ENCODE data around the gene GRM4.

GRM4 gene

DNA sequence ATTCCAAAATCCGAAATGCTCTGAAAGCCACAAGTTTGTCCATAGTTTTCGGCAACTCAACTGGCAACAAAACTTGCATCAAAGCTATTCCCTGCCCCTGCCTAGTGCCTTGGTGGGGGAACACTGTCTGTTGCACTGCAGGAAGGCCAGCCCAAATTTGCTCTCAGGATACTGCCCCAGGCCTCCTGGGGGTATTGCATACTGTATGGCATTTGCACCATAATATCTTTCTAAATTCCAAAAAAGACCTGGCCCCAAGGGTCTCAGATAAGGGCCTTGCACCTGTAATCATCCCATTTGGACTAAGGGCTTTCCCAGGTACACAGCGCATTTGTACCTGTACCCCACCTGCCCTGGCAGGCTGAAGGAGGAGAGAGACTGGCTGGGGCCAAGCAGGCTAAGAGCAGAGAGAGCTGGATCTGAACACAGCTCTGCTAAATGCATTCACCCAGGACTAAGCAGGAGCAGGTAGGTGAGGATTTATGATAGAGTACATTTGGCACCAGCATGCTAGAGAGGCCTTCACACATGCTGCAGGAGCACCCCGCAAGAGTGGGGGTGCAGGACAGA lies 4.0 kb upstream of the GRM4 start:
- Histone ChIP-seq H3K9ac (ENCODE audit: low read length) (no peak overlapping the region), H3K4me2 (ENCODE audit: low read depth, low read length, poor library complexity, severe bottlenecking) (no peak overlapping the region), H3K9me2 (replicated peaks; ENCODE audit: insufficient read depth, low read length) (no peaks in the 10 kb centered on the region), H4K20me1 (ENCODE audit: low read depth, low read length) (no peaks in the 10 kb centered on the region), H3K4me3 (ENCODE audit: insufficient read depth, low read length, poor library complexity, severe bottlenecking) (no peak overlapping the region), H2AFZ (ENCODE audit: low read depth, low read length, severe bottlenecking) (no peak overlapping the region), H3K9me3 (ENCODE audit: insufficient read depth, low read length) (no peaks in the 10 kb centered on the region), H3K27ac (ENCODE audit: low read depth, low read length) (no peak overlapping the region), H3K36me3 (ENCODE audit: low read length) (no peaks in the 10 kb centered on the region), H3F3A (ENCODE audit: insufficient read depth) (no peaks in the 10 kb centered on the region), H3K79me2 (ENCODE audit: insufficient read depth, low read length) (no peaks in the 10 kb centered on the region), H3K27me3 (ENCODE audit: low read length) (no peaks in the 10 kb centered on the region)
- TF ChIP-seq EZH2phosphoT487 (conservative IDR thresholded peaks at IDR 0.05; ENCODE audit: low read length), result no peak
- TF ChIP-seq, protein P1, sequence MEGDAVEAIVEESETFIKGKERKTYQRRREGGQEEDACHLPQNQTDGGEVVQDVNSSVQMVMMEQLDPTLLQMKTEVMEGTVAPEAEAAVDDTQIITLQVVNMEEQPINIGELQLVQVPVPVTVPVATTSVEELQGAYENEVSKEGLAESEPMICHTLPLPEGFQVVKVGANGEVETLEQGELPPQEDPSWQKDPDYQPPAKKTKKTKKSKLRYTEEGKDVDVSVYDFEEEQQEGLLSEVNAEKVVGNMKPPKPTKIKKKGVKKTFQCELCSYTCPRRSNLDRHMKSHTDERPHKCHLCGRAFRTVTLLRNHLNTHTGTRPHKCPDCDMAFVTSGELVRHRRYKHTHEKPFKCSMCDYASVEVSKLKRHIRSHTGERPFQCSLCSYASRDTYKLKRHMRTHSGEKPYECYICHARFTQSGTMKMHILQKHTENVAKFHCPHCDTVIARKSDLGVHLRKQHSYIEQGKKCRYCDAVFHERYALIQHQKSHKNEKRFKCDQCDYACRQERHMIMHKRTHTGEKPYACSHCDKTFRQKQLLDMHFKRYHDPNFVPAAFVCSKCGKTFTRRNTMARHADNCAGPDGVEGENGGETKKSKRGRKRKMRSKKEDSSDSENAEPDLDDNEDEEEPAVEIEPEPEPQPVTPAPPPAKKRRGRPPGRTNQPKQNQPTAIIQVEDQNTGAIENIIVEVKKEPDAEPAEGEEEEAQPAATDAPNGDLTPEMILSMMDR (IDR thresholded peaks at IDR 0.05; ENCODE audit: insufficient read depth, low read length, poor library complexity, severe bottlenecking), result no peak

DNA sequence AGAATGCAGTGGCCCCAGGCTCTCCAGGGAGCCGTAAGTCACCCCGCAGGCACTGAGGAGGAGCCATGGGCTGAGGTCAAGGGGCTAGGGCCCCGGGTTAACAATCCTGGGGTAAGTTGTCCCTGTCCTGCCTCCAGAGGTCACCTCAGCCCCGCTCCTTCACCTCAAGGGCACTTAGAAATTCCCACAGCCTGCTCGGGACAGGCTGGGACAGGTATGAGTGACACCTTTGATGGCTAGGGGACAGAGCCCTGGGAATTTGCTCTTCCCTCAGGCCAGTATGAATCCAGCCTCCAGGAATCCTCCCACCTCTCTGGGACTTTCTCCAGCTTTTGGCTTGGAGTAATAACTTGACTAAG lies 3.5 kb upstream of the GRM4 start:
- no peak overlapping the region for H3K4me3 ChIP-seq (ENCODE audit: insufficient read depth, low read length, poor library complexity, severe bottlenecking)
- H3K9ac ChIP-seq (ENCODE audit: low read length), result no peak overlapping the region
- no peaks in the 10 kb centered on the region for H4K20me1 ChIP-seq (ENCODE audit: low read depth, low read length)
- no peaks in the 10 kb centered on the region for H3K36me3 ChIP-seq (ENCODE audit: low read length)
- TF ChIP-seq, protein P1 (IDR thresholded peaks at IDR 0.05; ENCODE audit: insufficient read depth, low read length, poor library complexity, severe bottlenecking), result no peak
- TF ChIP-seq EZH2phosphoT487 (conservative IDR thresholded peaks at IDR 0.05; ENCODE audit: low read length), result no peak
- no peaks in the 10 kb centered on the region for H3K9me2 ChIP-seq (replicated peaks; ENCODE audit: insufficient read depth, low read length)
- no peaks in the 10 kb centered on the region for H3K9me3 ChIP-seq (ENCODE audit: insufficient read depth, low read length)
- no peaks in the 10 kb centered on the region for H3F3A ChIP-seq (ENCODE audit: insufficient read depth)
- no peak overlapping the region for H2AFZ ChIP-seq (ENCODE audit: low read depth, low read length, severe bottlenecking)
- H3K27me3 ChIP-seq (ENCODE audit: low read length), result no peaks in the 10 kb centered on the region
- no peak overlapping the region for H3K4me2 ChIP-seq (ENCODE audit: low read depth, low read length, poor library complexity, severe bottlenecking)
- no peaks in the 10 kb centered on the region for H3K79me2 ChIP-seq (ENCODE audit: insufficient read depth, low read length)
- H3K27ac ChIP-seq (ENCODE audit: low read depth, low read length), result no peak overlapping the region

DNA sequence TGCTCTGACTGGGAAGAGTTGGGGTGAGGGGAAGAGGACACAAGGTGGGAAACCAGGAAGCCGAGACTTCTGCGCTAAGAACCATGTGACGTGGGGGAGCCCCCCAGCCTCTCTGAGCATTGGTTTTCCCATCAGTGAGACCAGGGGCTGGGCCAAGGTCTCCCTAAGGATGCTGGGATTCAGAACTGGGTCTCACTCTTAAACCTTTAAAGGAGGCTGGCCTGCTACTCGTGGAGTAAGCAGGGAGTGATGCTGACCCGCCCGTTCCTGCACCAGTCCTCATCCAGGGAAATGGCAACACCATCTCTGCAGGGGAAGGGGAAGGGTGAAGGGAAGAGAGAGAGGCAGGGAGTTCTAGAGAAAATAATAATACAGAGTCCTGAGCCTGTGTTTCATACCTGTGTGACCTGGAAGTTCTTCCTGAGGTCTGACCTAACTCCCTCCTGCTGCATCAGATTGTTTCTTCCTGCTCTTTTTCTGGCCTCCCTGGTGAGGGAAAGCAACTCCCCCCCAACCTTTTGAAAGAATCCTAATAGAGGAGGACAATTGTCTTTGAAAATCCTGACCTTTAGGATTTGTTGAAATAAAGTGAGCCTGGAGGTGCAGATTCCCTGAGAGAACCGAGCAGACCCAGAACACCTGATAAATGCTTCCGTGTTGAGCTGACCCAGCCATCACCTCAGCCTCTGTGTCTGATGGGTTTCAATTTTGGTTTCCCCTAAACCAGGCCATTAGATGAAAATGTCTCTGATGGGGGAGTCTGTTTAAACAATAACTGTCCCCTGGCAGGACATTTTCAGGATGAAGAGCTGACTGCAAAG lies 3.0 kb upstream of the GRM4 start:
- no peaks in the 10 kb centered on the region for H3K36me3 ChIP-seq (ENCODE audit: low read length)
- no peak overlapping the region for H2AFZ ChIP-seq (ENCODE audit: low read depth, low read length, severe bottlenecking)
- no peaks in the 10 kb centered on the region for H3K9me3 ChIP-seq (ENCODE audit: insufficient read depth, low read length)
- TF ChIP-seq, protein P1 (IDR thresholded peaks at IDR 0.05; ENCODE audit: insufficient read depth, low read length, poor library complexity, severe bottlenecking), result no peak
- no peak for TF ChIP-seq EZH2phosphoT487 (conservative IDR thresholded peaks at IDR 0.05; ENCODE audit: low read length)
- no peaks in the 10 kb centered on the region for H3K9me2 ChIP-seq (replicated peaks; ENCODE audit: insufficient read depth, low read length)
- no peak overlapping the region for H3K9ac ChIP-seq (ENCODE audit: low read length)
- H4K20me1 ChIP-seq (ENCODE audit: low read depth, low read length), result no peaks in the 10 kb centered on the region
- H3K4me3 ChIP-seq (ENCODE audit: insufficient read depth, low read length, poor library complexity, severe bottlenecking), result no peak overlapping the region
- H3K79me2 ChIP-seq (ENCODE audit: insufficient read depth, low read length), result no peaks in the 10 kb centered on the region
- no peaks in the 10 kb centered on the region for H3K27me3 ChIP-seq (ENCODE audit: low read length)
- no peak overlapping the region for H3K27ac ChIP-seq (ENCODE audit: low read depth, low read length)
- H3F3A ChIP-seq (ENCODE audit: insufficient read depth), result no peaks in the 10 kb centered on the region
- H3K4me2 ChIP-seq (ENCODE audit: low read depth, low read length, poor library complexity, severe bottlenecking), result no peak overlapping the region

Measured in SU-DHL-6 (cell line).